Measurements from ENCODE around the gene CEMIP. TPM values are rescaled to one million over a fixed set of nuclear protein-coding genes. Genes with fewer than 3 reads are reported as not detected.
A peak's percentile ranks its signal among the peaks of the same experiment; 100 is the strongest.

Gene CEMIP
- total and polyA plus RNA-seq, 2 of the 8 experiments (the other 6 are each of a cell fraction or from before 2014, with no cell fraction given), result 0.11 to 0.60 TPM

DNA sequence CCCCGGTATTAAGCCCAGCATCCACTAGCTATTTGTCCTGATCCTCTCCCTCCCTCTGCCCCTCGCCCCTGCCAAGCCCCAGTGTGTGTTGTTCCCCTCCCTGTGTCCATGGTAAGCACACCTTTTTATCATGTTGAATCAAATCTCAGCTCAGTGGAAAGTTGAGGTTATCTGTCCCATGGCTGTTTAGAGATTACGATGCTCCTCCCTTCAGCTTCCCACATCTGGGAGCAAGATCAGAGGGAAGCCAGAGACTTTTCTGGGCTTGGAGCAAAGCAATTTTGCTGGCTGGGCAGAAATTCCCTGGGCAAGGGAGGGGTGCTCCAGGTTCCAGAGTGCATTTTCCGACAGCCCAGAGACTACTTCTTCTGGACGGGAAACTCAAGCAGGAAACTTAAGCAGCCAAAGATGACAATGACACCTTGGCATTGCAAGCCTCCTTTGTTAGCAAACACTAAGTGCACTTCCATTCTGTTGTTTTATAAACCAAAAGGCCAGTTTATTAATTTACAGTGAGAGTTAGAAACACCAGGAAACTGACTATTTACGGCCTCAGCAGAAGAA is 105.9 kb downstream of the CEMIP start:
- POLR2A ChIA-PET (ENCODE audit: partially characterized antibody), result no interaction called here

More for the DNA sequence above, 105.9 kb downstream of the CEMIP start:
- Histone ChIP-seq H3K9ac (replicated peaks in 1 of 4; ENCODE audit: extremely low read depth in 1 of 4, low read depth in 3 of 4, low read length in 3 of 4) (no peak overlapping the region), H3K4me3 (ENCODE audit: extremely low read depth in 1 of 4, insufficient read depth in 2 of 4, low read depth in 3 of 4, low read length in 4 of 4) (no peak overlapping the region), H4K20me1 (replicated peaks in 1 of 2; ENCODE audit: control insufficient read depth in 1 of 2, insufficient read depth in 2 of 2, low read length in 2 of 2) (no peaks in the 10 kb centered on the region), H4K8ac (ENCODE audit: extremely low read depth, insufficient read depth, low read length) (peak overlapping the region; percentile 4; the same call in 1 of the 2 replicates), H3K27me3 (replicated peaks in 1 of 4; ENCODE audit: control insufficient read depth in 3 of 4, extremely low read depth in 1 of 4, insufficient read depth in 3 of 4, low read length in 3 of 4) (peaks cover 0 to 2% (median 0%) of the 10 kb centered on the region in 4 experiments; a peak in 1 of 7 replicates), H2BK120ac (replicated peaks; ENCODE audit: low read depth, low read length) (no peak overlapping the region), H3K4me1 (replicated peaks in 1 of 4; ENCODE audit: control insufficient read depth in 3 of 4, insufficient read depth in 4 of 4, low read length in 3 of 4) (peaks cover 0 to 4% (median 0%) of the 10 kb centered on the region in 4 experiments; a peak in 2 of 7 replicates), H3K18ac (ENCODE audit: extremely low read depth, low read length) (no peak overlapping the region), H2AK5ac (ENCODE audit: low read depth, low read length) (no peak overlapping the region), H3K4ac (replicated peaks; ENCODE audit: insufficient read length, low read depth, low read length) (no peak overlapping the region), H3K79me1 (ENCODE audit: low read depth, low read length) (no peaks in the 10 kb centered on the region), H3K9me3 (ENCODE audit: insufficient read depth in 2 of 2, low read depth in 1 of 2, low read length in 1 of 2) (no peaks in the 10 kb centered on the region), H4K91ac (replicated peaks; ENCODE audit: insufficient read length, low read length) (no peak overlapping the region), H3K23me2 (ENCODE audit: low read depth, low read length) (no peaks in the 10 kb centered on the region), H3K56ac (replicated peaks; ENCODE audit: insufficient read length, low read depth, low read length) (no peak overlapping the region), H3K4me2 (ENCODE audit: insufficient read depth in 1 of 2, low read depth in 2 of 2, low read length in 2 of 2) (no peak overlapping the region), H4K5ac (ENCODE audit: insufficient read length, low read depth, low read length) (no peak overlapping the region), H2AFZ (ENCODE audit: low read length) (no peak overlapping the region), H3K79me2 (ENCODE audit: control insufficient read depth in 1 of 2, insufficient read depth in 2 of 2, low read length in 2 of 2) (no peaks in the 10 kb centered on the region), H2BK15ac (ENCODE audit: low read length) (no peak overlapping the region), H3K23ac (ENCODE audit: insufficient read length) (no peak overlapping the region), H2BK12ac (ENCODE audit: low read depth, low read length) (no peak overlapping the region), H2BK5ac (ENCODE audit: low read depth, low read length) (no peak overlapping the region), H3K14ac (ENCODE audit: insufficient read length) (no peak overlapping the region), H3K36me3 (ENCODE audit: control insufficient read depth in 2 of 4, insufficient read depth in 4 of 4, low read length in 3 of 4) (no peaks in the 10 kb centered on the region), H3K27ac (ENCODE audit: low read depth, low read length) (no peak overlapping the region), H2BK20ac (ENCODE audit: low read length) (no peak overlapping the region)
- DNase-seq (ENCODE audit: low read depth in 1 of 2, low spot score in 2 of 2) (no peak), FAIRE-seq (no peak)
- WGBS, 2 experiments (ENCODE audit: extremely low coverage in 1 of 2, insufficient coverage in 1 of 2, insufficient read length in 1 of 2, insufficient replicate concordance in 2 of 2, low coverage in 1 of 2, low lambda C conversion rate in 2 of 2, missing lambda C conversion rate in 1 of 2), result 80% methylated on average over 6 of the region's 6 CpGs; no CpG with 5 or more reads in 1 of the 2 experiments
- TF ChIP-seq SUZ12 (IDR thresholded peaks at IDR 0.05; ENCODE audit: low read length), result no peak
- TF ChIP-seq BCL11A (IDR thresholded peaks at IDR 0.05; ENCODE audit: low read depth in 2 of 2, low read length in 2 of 2), result no peak
- no peak for TF ChIP-seq CBX8 (IDR thresholded peaks at IDR 0.05; ENCODE audit: borderline replicate concordance, low read depth, low read length)
- TF ChIP-seq KDM5A (IDR thresholded peaks at IDR 0.05; ENCODE audit: low read length), result no peak
- no peak for TF ChIP-seq EGR1 (IDR thresholded peaks at IDR 0.05; ENCODE audit: borderline replicate concordance, low read depth, low read length)
- no peak for TF ChIP-seq EP300 (IDR thresholded peaks at IDR 0.05; ENCODE audit: borderline replicate concordance in 1 of 2, low read depth in 2 of 2, low read length in 2 of 2)
- TF ChIP-seq TCF12 (IDR thresholded peaks at IDR 0.05; ENCODE audit: low read depth, low read length), result no peak
- TF ChIP-seq TAF7 (optimal IDR thresholded peaks at IDR 0.05; ENCODE audit: borderline replicate concordance, low read depth, low read length), result no peak
- TF ChIP-seq SP4 (IDR thresholded peaks at IDR 0.05; ENCODE audit: low read length), result no peak
- CTCF ChIA-PET (ENCODE audit: partially characterized antibody), result interaction anchor here (0.9 to 1.3 kb wide), 2 partner anchors 29 to 106 kb away, joined by 3 read pairs; partner anchors contain the start of gene CEMIP
